ENCODE measurements around the gene CFAP100.

- TF ChIP-seq, protein P1, sequence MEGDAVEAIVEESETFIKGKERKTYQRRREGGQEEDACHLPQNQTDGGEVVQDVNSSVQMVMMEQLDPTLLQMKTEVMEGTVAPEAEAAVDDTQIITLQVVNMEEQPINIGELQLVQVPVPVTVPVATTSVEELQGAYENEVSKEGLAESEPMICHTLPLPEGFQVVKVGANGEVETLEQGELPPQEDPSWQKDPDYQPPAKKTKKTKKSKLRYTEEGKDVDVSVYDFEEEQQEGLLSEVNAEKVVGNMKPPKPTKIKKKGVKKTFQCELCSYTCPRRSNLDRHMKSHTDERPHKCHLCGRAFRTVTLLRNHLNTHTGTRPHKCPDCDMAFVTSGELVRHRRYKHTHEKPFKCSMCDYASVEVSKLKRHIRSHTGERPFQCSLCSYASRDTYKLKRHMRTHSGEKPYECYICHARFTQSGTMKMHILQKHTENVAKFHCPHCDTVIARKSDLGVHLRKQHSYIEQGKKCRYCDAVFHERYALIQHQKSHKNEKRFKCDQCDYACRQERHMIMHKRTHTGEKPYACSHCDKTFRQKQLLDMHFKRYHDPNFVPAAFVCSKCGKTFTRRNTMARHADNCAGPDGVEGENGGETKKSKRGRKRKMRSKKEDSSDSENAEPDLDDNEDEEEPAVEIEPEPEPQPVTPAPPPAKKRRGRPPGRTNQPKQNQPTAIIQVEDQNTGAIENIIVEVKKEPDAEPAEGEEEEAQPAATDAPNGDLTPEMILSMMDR (IDR thresholded peaks at IDR 0.05) = no peak
- no peak for TF ChIP-seq POLR2A (IDR thresholded peaks at IDR 0.05)
These were observed 66.9 kb downstream of the CFAP100 start for GRCh38 chr3:126461450-126462070.

Data from esophagus squamous epithelium (tissue), 4 donors.